Brain microvascular endothelial cell (primary cell): ENCODE data around the gene OR1A1.

Experiments used
- DNase-seq: peaks from one replicate; pipeline ENCODE4 v3.0.0-alpha.2; 2020
- H3K27ac ChIP-seq: fragments of 250-450 bp; sonication (Bioruptor Pico); 2 replicates; pipeline ENCODE4 v1.5.1; 2020; ENCODE audit warnings: mild to moderate bottlenecking, moderate library complexity
- H3K27me3 ChIP-seq: fragments of 250-450 bp; sonication (Bioruptor Pico); replicated peaks from 2 replicates; pipeline ENCODE4 v1.5.1; 2020; ENCODE audit warnings: mild to moderate bottlenecking
- H3K36me3 ChIP-seq: fragments of 250-450 bp; sonication (Bioruptor Pico); replicated peaks from 2 replicates; pipeline ENCODE4 v1.5.1; 2020; ENCODE audit warnings: mild to moderate bottlenecking
- H3K4me3 ChIP-seq: 2 replicates; pipeline ENCODE4 v1.5.1; 2011; ENCODE audit warnings: low read depth, mild to moderate bottlenecking, control low read depth, low read length, moderate library complexity
- CTCF ChIP-seq: IDR thresholded peaks from 2 replicates; pipeline ENCODE4 v1.5.1; 2011; ENCODE audit warnings: low read depth, mild to moderate bottlenecking, moderate library complexity, low read length, control low read depth, inconsistent platforms; ENCODE audit errors: missing control alignments
- in situ Hi-C: cut with HindIII; loops from 2 replicates; pipeline ENCODE4 v1.10.0; 2017; ENCODE audit warnings: low sequenced_read_pairs, low pct_ligation_motif_present

The OR1A1 gene

GRCh38 chr17:3207367-3207766, at the start of gene OR1A1:
Gene OR1A1, plus strand, starts transcription at chr17:3207667. Its CDS starts 7,954 bp downstream, at chr17:3215621.
- Histone ChIP-seq H3K27ac (no peak within 1 kb of the TSS), H3K27me3 (no peaks in the 10 kb centered on the region), H3K4me3 (no peak within 1 kb of the TSS), H3K36me3 (no peaks in the 10 kb centered on the region)
- DNase-seq, result no peak
- in situ Hi-C loops, result no loop called here
- no peak for TF ChIP-seq CTCF

GRCh38 chr17:3167574-3167973, 39.9 kb upstream of the OR1A1 start:
- Histone ChIP-seq H3K27ac (no peak overlapping the region), H3K4me3 (no peak overlapping the region), H3K27me3 (no peaks in the 10 kb centered on the region), H3K36me3 (no peaks in the 10 kb centered on the region)
- in situ Hi-C loops, result no loop called here
- no peak for TF ChIP-seq CTCF
- no peak for DNase-seq

GRCh38 chr17:3189961-3190360, 17.5 kb upstream of the OR1A1 start:
- no peaks in the 10 kb centered on the region for H3K36me3 ChIP-seq
- no peak overlapping the region for H3K4me3 ChIP-seq
- no peak overlapping the region for H3K27ac ChIP-seq
- TF ChIP-seq CTCF, result no peak
- no peak for DNase-seq
- no peaks in the 10 kb centered on the region for H3K27me3 ChIP-seq
- in situ Hi-C loops, result no loop called here

- Histone ChIP-seq H3K36me3 (no peaks in the 10 kb centered on the region), H3K27ac (no peak within 1 kb of the TSS), H3K4me3 (no peak within 1 kb of the TSS), H3K27me3 (no peaks in the 10 kb centered on the region)
- no peak for TF ChIP-seq CTCF
- in situ Hi-C loops, result no loop called here
- DNase-seq, result no peak
Measured at GRCh38 chr17:3197219-3197618, 10.2 kb upstream of the OR1A1 start, which contains the start of gene OR1A2. Gene OR1A2, plus strand, starts transcription at chr17:3197519. Its CDS starts 0 bp downstream, at chr17:3197519.

GRCh38 chr17:3208484-3208883, 1.0 kb downstream of the OR1A1 start:
- Histone ChIP-seq H3K4me3 (no peak overlapping the region), H3K27me3 (no peaks in the 10 kb centered on the region), H3K36me3 (no peaks in the 10 kb centered on the region), H3K27ac (no peak overlapping the region)
- in situ Hi-C loops, result no loop called here
- DNase-seq, result no peak
- TF ChIP-seq CTCF, result no peak

- no peaks in the 10 kb centered on the region for H3K27me3 ChIP-seq
- in situ Hi-C loops, result no loop called here
- H3K27ac ChIP-seq, result no peak overlapping the region
- no peaks in the 10 kb centered on the region for H3K36me3 ChIP-seq
- H3K4me3 ChIP-seq, result no peak overlapping the region
- no peak for TF ChIP-seq CTCF
- DNase-seq, result no peak
Measured at GRCh38 chr17:3213001-3213400, 5.5 kb downstream of the OR1A1 start.
